Natural killer cell (primary cell): ENCODE results near the gene SLC25A21. TPM values are rescaled to one million over a fixed set of nuclear protein-coding genes. Genes with fewer than 3 reads are reported as not detected.

Experiments used
- ATAC-seq, 3 donors: fragments of 150-1000 bp in 2 of 3; fragments of 200-7000 bp in 1 of 3; cut with Tn5 transposase; 1 replicate in 1 of 3; 2 replicates in 2 of 3; pipeline ENCODE4 v1.10.0; 2021; ENCODE audit warnings: mild to moderate bottlenecking in 2 of 3, moderate library complexity in 2 of 3
- DNase-seq, 2 donors: peaks; one replicate each; pipeline versions ENCODE4 v3.0.0 to v3.0.0-alpha.2; 2013 to 2021; ENCODE audit warnings: mixed read lengths in 1 of 2
- H3K27ac ChIP-seq: one replicate; pipeline ENCODE4 v1.5.1; 2013; ENCODE audit warnings: mild to moderate bottlenecking, low read length
- H3K27me3 ChIP-seq: one replicate; pipeline ENCODE4 v1.6.1; 2013; ENCODE audit warnings: low read length; ENCODE audit not compliant: control insufficient read depth, insufficient read depth
- H3K36me3 ChIP-seq: one replicate; pipeline ENCODE4 v1.6.1; 2013; ENCODE audit warnings: low read length; ENCODE audit not compliant: control insufficient read depth, insufficient read depth
- H3K4me1 ChIP-seq: one replicate; pipeline ENCODE4 v1.6.1; 2013; ENCODE audit warnings: low read length; ENCODE audit not compliant: control insufficient read depth, insufficient read depth
- H3K4me3 ChIP-seq: one replicate; pipeline ENCODE4 v1.5.1; 2013; ENCODE audit warnings: low read length
- H3K9me3 ChIP-seq: one replicate; pipeline ENCODE4 v1.6.1; 2013; ENCODE audit warnings: low read length; ENCODE audit not compliant: control insufficient read depth, insufficient read depth
- H3K27ac Mint-ChIP-seq, 2 donors: one replicate each; pipeline ENCODE4 v1.8.0; 2022; ENCODE audit warnings: mild to moderate bottlenecking in 2 of 2, mixed read lengths in 2 of 2, moderate library complexity in 1 of 2
- H3K27me3 Mint-ChIP-seq, 2 donors: one replicate each; pipeline ENCODE4 v1.8.0; 2022; ENCODE audit warnings: low read depth in 2 of 2, mixed read lengths in 2 of 2
- H3K36me3 Mint-ChIP-seq: one replicate; pipeline ENCODE4 v1.8.0; 2022; ENCODE audit warnings: mixed read lengths
- H3K4me1 Mint-ChIP-seq, 2 donors: one replicate each; pipeline ENCODE4 v1.8.0; 2022; ENCODE audit warnings: mixed read lengths in 2 of 2
- H3K4me3 Mint-ChIP-seq: one replicate; pipeline ENCODE4 v1.8.0; 2022; ENCODE audit warnings: mild to moderate bottlenecking, moderate library complexity, mixed read lengths
- H3K9me3 Mint-ChIP-seq, 2 donors: one replicate each; pipeline ENCODE4 v1.8.0; 2022; ENCODE audit warnings: mixed read lengths in 2 of 2
- WGBS: methylation state at CpG from one replicate; pipeline ENCODE4 v1.1.7; 2013; ENCODE audit warnings: missing lambda C conversion rate; ENCODE audit not compliant: insufficient coverage; 5-methylcytosine and 5-hydroxymethylcytosine counted together
- intact Hi-C: fragments of 100-400 bp; cut with micrococcal nuclease; formaldehyde crosslinking; loops from one replicate; pipeline ENCODE4 v1.14.2; 2022
- total RNA-seq, 4 donors: library from RNA; stranded (reverse); fragments of 120-200 nt in 1 of 4; gene quantifications; one replicate each; pipeline versions ENCODE4 v1.2.3 to v1.2.4, GENCODE V29; 2013 to 2022
- TF ChIP-seq, protein P1 (sequence below): fragments of 200-600 bp; IDR thresholded peaks from one replicate; pipeline ENCODE4 v1.8.0; 2022; ENCODE audit warnings: antibody characterized with exemption

SLC25A21 gene
- total RNA-seq, 3 donors from 2014 or later (not counting 1 experiment from before 2014, with no cell fraction given) = not detected

DNA sequence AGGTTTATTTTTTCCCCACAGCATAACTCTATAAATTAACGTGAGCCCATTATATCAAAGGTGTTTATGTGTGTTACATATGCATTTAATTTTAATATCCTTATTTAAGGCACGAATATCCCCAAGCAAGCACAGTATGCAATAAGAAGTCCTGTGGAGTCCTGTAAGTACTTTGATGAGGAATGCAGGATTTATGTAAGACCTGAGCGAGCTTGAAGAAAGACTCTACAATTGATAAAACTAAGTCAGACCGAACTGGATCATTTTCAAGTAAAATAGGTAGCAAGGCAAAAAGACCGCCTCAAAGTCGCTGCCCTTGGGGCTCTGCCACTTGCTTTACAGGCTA lies 755 bp downstream of the SLC25A21 start:
- H3K4me3 Mint-ChIP-seq = no peak overlapping the region
- no peak overlapping the region for H3K27ac ChIP-seq
- TF ChIP-seq, protein P1, sequence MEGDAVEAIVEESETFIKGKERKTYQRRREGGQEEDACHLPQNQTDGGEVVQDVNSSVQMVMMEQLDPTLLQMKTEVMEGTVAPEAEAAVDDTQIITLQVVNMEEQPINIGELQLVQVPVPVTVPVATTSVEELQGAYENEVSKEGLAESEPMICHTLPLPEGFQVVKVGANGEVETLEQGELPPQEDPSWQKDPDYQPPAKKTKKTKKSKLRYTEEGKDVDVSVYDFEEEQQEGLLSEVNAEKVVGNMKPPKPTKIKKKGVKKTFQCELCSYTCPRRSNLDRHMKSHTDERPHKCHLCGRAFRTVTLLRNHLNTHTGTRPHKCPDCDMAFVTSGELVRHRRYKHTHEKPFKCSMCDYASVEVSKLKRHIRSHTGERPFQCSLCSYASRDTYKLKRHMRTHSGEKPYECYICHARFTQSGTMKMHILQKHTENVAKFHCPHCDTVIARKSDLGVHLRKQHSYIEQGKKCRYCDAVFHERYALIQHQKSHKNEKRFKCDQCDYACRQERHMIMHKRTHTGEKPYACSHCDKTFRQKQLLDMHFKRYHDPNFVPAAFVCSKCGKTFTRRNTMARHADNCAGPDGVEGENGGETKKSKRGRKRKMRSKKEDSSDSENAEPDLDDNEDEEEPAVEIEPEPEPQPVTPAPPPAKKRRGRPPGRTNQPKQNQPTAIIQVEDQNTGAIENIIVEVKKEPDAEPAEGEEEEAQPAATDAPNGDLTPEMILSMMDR = no peak

GRCh38 chr14:37170993-37171392 lies 1.4 kb downstream of the SLC25A21 start:
- no peak overlapping the region for H3K27ac Mint-ChIP-seq
- H3K27me3 Mint-ChIP-seq = no peaks in the 10 kb centered on the region
- Histone ChIP-seq H3K36me3 (no peaks in the 10 kb centered on the region), H3K4me1 (peaks cover 3% of the 10 kb centered on the region), H3K9me3 (peaks cover 4% of the 10 kb centered on the region), H3K4me3 (no peak overlapping the region), H3K27ac (no peak overlapping the region), H3K27me3 (peaks cover 6% of the 10 kb centered on the region)
- H3K9me3 Mint-ChIP-seq = peaks cover 4% of the 10 kb centered on the region in 2 donors
- TF ChIP-seq, protein P1 = no peak
- H3K4me1 Mint-ChIP-seq = no peaks in the 10 kb centered on the region
- intact Hi-C loops = no loop called here
- no peak overlapping the region for H3K4me3 Mint-ChIP-seq
- DNase-seq (no peak), ATAC-seq (no peak)
- no peaks in the 10 kb centered on the region for H3K36me3 Mint-ChIP-seq
- 83% methylated on average over 7 of the region's 10 CpGs for WGBS

More for the DNA sequence above, 755 bp downstream of the SLC25A21 start:
- Histone ChIP-seq H3K27me3 (peaks cover 6% of the 10 kb centered on the region), H3K9me3 (peaks cover 4% of the 10 kb centered on the region), H3K4me3 (no peak overlapping the region), H3K36me3 (no peaks in the 10 kb centered on the region), H3K4me1 (peaks cover 3% of the 10 kb centered on the region)
- DNase-seq (no peak), ATAC-seq (no peak)
- H3K27me3 Mint-ChIP-seq = no peaks in the 10 kb centered on the region
- 10% methylated on average over 4 of the region's 6 CpGs for WGBS
- H3K4me1 Mint-ChIP-seq = no peaks in the 10 kb centered on the region
- H3K27ac Mint-ChIP-seq = no peak overlapping the region
- peaks cover 4% of the 10 kb centered on the region in 2 donors for H3K9me3 Mint-ChIP-seq
- no peaks in the 10 kb centered on the region for H3K36me3 Mint-ChIP-seq
- intact Hi-C loops = no loop called here

DNA sequence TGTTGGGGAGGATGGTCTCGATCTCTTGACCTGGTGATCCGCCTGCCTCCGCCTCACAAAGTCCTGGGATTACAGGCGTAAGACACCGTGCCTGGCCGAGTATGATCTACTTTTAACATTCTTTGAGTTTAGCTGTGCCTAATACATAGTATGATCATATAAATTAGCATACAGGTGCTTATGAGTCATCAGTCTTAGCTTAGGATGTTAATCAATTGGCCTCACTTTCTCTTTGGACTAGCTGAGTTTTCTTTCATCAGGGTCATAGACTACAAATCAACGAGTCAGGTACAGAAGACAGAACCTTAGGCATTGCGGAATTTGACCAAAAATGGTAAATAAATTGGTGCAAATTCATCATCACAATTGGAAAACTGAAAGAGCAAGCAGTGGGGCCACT lies 2.2 kb downstream of the SLC25A21 start:
- no peak overlapping the region for H3K27ac Mint-ChIP-seq
- H3K36me3 ChIP-seq = no peaks in the 10 kb centered on the region
- DNase-seq (no peak), ATAC-seq (no peak)
- H3K9me3 ChIP-seq = peaks cover 4% of the 10 kb centered on the region
- H3K36me3 Mint-ChIP-seq = no peaks in the 10 kb centered on the region
- no peaks in the 10 kb centered on the region for H3K27me3 Mint-ChIP-seq
- peaks cover 3% of the 10 kb centered on the region for H3K4me1 ChIP-seq
- no peak overlapping the region for H3K4me3 ChIP-seq
- intact Hi-C loops = no loop called here
- H3K27ac ChIP-seq = no peak overlapping the region
- TF ChIP-seq, protein P1 = no peak
- no peak overlapping the region for H3K4me3 Mint-ChIP-seq
- no peaks in the 10 kb centered on the region for H3K4me1 Mint-ChIP-seq
- peaks cover 4% of the 10 kb centered on the region in 2 donors for H3K9me3 Mint-ChIP-seq
- 88% methylated on average over 8 of the region's 8 CpGs for WGBS
- peaks cover 6% of the 10 kb centered on the region for H3K27me3 ChIP-seq

- H3K4me3 Mint-ChIP-seq = no peak overlapping the region
- no peaks in the 10 kb centered on the region for H3K27me3 Mint-ChIP-seq
- intact Hi-C loops = no loop called here
- Histone ChIP-seq H3K9me3 (peaks cover 4% of the 10 kb centered on the region), H3K27me3 (peaks cover 6% of the 10 kb centered on the region), H3K4me1 (peaks cover 3% of the 10 kb centered on the region), H3K36me3 (no peaks in the 10 kb centered on the region), H3K4me3 (no peak overlapping the region), H3K27ac (no peak overlapping the region)
- no peak overlapping the region for H3K27ac Mint-ChIP-seq
- TF ChIP-seq, protein P1 = no peak
- no peaks in the 10 kb centered on the region for H3K36me3 Mint-ChIP-seq
- WGBS = 60% methylated on average over 1 of the region's 4 CpGs
- H3K4me1 Mint-ChIP-seq = no peaks in the 10 kb centered on the region
- peaks cover 4 to 6% of the 10 kb centered on the region in 2 donors for H3K9me3 Mint-ChIP-seq
- DNase-seq = no peak
- no peak for ATAC-seq
These were observed 3.7 kb downstream of the SLC25A21 start for GRCh38 chr14:37168721-37169120.
